ENCODE measurements around the gene ZSWIM4. TPM values are rescaled to one million over a fixed set of nuclear protein-coding genes. Genes with fewer than 3 reads are reported as not detected.

ZSWIM4 gene
- total RNA-seq, 2 donors from 2014 or later: 3.4 to 12.5 TPM

- Histone ChIP-seq H3K4me1 (peaks cover 12% of the 10 kb centered on the region), H3K9me3 (no peaks in the 10 kb centered on the region)
Observed at GRCh38 chr19:13817615-13818371, 22.6 kb downstream of the ZSWIM4 start.

GRCh38 chr19:13819238-13819637 is 24.0 kb downstream of the ZSWIM4 start:
- H3K27me3 ChIP-seq: no peaks in the 10 kb centered on the region
- H3K9me3 ChIP-seq: no peaks in the 10 kb centered on the region
- H3K36me3 ChIP-seq (replicated peaks in 1 of 2; ENCODE audit: insufficient read depth in 1 of 2, low read depth in 2 of 2): no peaks in the 10 kb centered on the region
- 71 to 93% methylated on average over 1 to 11 of the region's 11 CpGs for WGBS, 2 donors
- TF ChIP-seq CTCF (IDR thresholded peaks at IDR 0.05) (no peak), POLR2A (IDR thresholded peaks at IDR 0.05) (no peak)
- ATAC-seq (no peak), DNase-seq (no peak)
- peaks cover 12% of the 10 kb centered on the region for H3K4me1 ChIP-seq
- H3K27ac ChIP-seq: no peak overlapping the region
- intact Hi-C loops (cut with DNase I): no loop called here
- no peak overlapping the region for H3K4me3 ChIP-seq

More at GRCh38 chr19:13817615-13818371, 22.6 kb downstream of the ZSWIM4 start:
- DNase-seq (peak; percentile 86 to 95 (median 90)), ATAC-seq (peak; percentile 91)
- WGBS, 2 donors: 12 to 43% methylated on average over 7 to 24 of the region's 35 CpGs
- intact Hi-C loops (cut with DNase I): no loop called here
- Histone ChIP-seq H3K27me3 (no peaks in the 10 kb centered on the region), H3K4me3 (no peak overlapping the region), H3K36me3 (replicated peaks in 1 of 2; ENCODE audit: insufficient read depth in 1 of 2, low read depth in 2 of 2) (no peaks in the 10 kb centered on the region), H3K27ac (peak overlapping the region; percentile 45 to 81 (median 70))
- TF ChIP-seq POLR2A (IDR thresholded peaks at IDR 0.05): peak; percentile 47 to 62 (median 61)
- no peak for TF ChIP-seq CTCF (IDR thresholded peaks at IDR 0.05)

- H3K9me3 ChIP-seq: no peaks in the 10 kb centered on the region
- DNase-seq: no peak
- H3K27ac ChIP-seq: no peak overlapping the region
- H3K36me3 ChIP-seq (replicated peaks in 1 of 2; ENCODE audit: insufficient read depth in 1 of 2, low read depth in 2 of 2): no peaks in the 10 kb centered on the region
- intact Hi-C loops (cut with DNase I): no loop called here
- H3K27me3 ChIP-seq: no peaks in the 10 kb centered on the region
- peaks cover 12% of the 10 kb centered on the region for H3K4me1 ChIP-seq
- 97 to 100% methylated on average over 2 of the region's 2 CpGs for WGBS, 2 donors
- no peak overlapping the region for H3K4me3 ChIP-seq
- no peak for TF ChIP-seq CTCF (IDR thresholded peaks at IDR 0.05)
- no peak for TF ChIP-seq POLR2A (IDR thresholded peaks at IDR 0.05)
- no peak for ATAC-seq
Observed at GRCh38 chr19:13821292-13821691, 26.0 kb downstream of the ZSWIM4 start.

- no peak for DNase-seq
- TF ChIP-seq POLR2A (IDR thresholded peaks at IDR 0.05) (no peak), CTCF (IDR thresholded peaks at IDR 0.05) (no peak)
- WGBS, 2 donors: 80 to 82% methylated on average over 8 of the region's 8 CpGs
- ATAC-seq: no peak
- Histone ChIP-seq H3K9me3 (no peaks in the 10 kb centered on the region), H3K4me3 (no peak overlapping the region), H3K27me3 (no peaks in the 10 kb centered on the region), H3K36me3 (replicated peaks in 1 of 2; ENCODE audit: insufficient read depth in 1 of 2, low read depth in 2 of 2) (no peaks in the 10 kb centered on the region), H3K4me1 (no peaks in the 10 kb centered on the region), H3K27ac (no peak overlapping the region)
- intact Hi-C loops (cut with DNase I): no loop called here
Observed at GRCh38 chr19:13823256-13823655, 28.0 kb downstream of the ZSWIM4 start.

GRCh38 chr19:13823901-13824300 is 28.7 kb downstream of the ZSWIM4 start:
- Histone ChIP-seq H3K4me1 (no peaks in the 10 kb centered on the region), H3K27me3 (no peaks in the 10 kb centered on the region), H3K27ac (no peak overlapping the region), H3K36me3 (replicated peaks in 1 of 2; ENCODE audit: insufficient read depth in 1 of 2, low read depth in 2 of 2) (no peaks in the 10 kb centered on the region), H3K4me3 (no peak overlapping the region), H3K9me3 (no peaks in the 10 kb centered on the region)
- ATAC-seq (no peak), DNase-seq (no peak)
- TF ChIP-seq CTCF (IDR thresholded peaks at IDR 0.05) (no peak), POLR2A (IDR thresholded peaks at IDR 0.05) (no peak)
- WGBS, 2 donors: 79 to 92% methylated on average over 2 of the region's 2 CpGs
- intact Hi-C loops (cut with DNase I): no loop called here
